Psoas muscle (tissue), 8 donors: Measurements from ENCODE around the gene FAM83G. TPM values are rescaled to one million over a fixed set of nuclear protein-coding genes. Genes with fewer than 3 reads are reported as not detected.

ENCODE experiments used
- ATAC-seq, 4 donors: fragments of 200-7000 bp; cut with Tn5 transposase; one replicate each; pipeline ENCODE4 v1.9.1; 2020; ENCODE audit warnings: moderate library complexity in 3 of 4, mild to moderate bottlenecking in 2 of 4
- DNase-seq, 2 donors: peaks; one replicate each; pipeline ENCODE4 v3.0.0-alpha.2; 2020
- H3K27ac ChIP-seq: fragments of 200-600 bp; one replicate; pipeline ENCODE4 v1.8.0; 2022
- H3K27me3 ChIP-seq, 3 donors: fragments of 200-600 bp in 1 of 3; one replicate each; pipeline versions ENCODE4 v1.6.1 to v1.8.0; 2013 to 2022; ENCODE audit warnings: low read length in 2 of 3, mild to moderate bottlenecking in 2 of 3, moderate library complexity in 1 of 3; ENCODE audit not compliant: insufficient read depth in 3 of 3
- H3K36me3 ChIP-seq, 2 donors: fragments of 200-600 bp in 1 of 2; one replicate each; pipeline versions ENCODE4 v1.6.1 to v1.8.0; 2013 to 2022; ENCODE audit warnings: low read depth in 1 of 2, mild to moderate bottlenecking in 1 of 2, moderate library complexity in 1 of 2; ENCODE audit not compliant: insufficient read depth in 1 of 2
- H3K4me1 ChIP-seq: fragments of 200-600 bp; one replicate; pipeline ENCODE4 v1.8.0; 2022
- H3K4me3 ChIP-seq: fragments of 200-600 bp; one replicate; pipeline ENCODE4 v1.8.0; 2022; ENCODE audit warnings: mild to moderate bottlenecking
- H3K9me3 ChIP-seq: fragments of 200-600 bp; one replicate; pipeline ENCODE4 v1.8.0; 2022
- WGBS, 3 donors: extraction: QIAGEN DNeasy Blood & Tissue Kit; methylation state at CpG; one replicate each; pipeline versions ENCODE4 v1.1.6 to v1.1.7; 2013; 5-methylcytosine and 5-hydroxymethylcytosine counted together
- intact Hi-C, 2 donors: fragments of 100-400 bp; cut with DNase I; formaldehyde crosslinking; loops; one replicate each; pipeline versions ENCODE4 v1.11.0 to v1.14.2; 2022
- polyA plus RNA-seq, 3 donors: library from polyadenylated mRNA; stranded (reverse); fragments of 200-250 nt; gene quantifications; one replicate each; pipeline ENCODE4 v1.2.3, GENCODE V29; 2013
- total RNA-seq, 4 donors: library from RNA; stranded (reverse); fragmentation: NEBNext Ultra II Directional in 2 of 4; extraction: Animal tissue kit (Norgen Biotek cat#: 25700) in 2 of 4; gene quantifications; one replicate each; pipeline versions ENCODE4 v1.2.1 to v1.2.4, GENCODE V29; 2021 to 2023
- TF ChIP-seq, protein P1 (sequence below): fragments of 200-600 bp; IDR thresholded peaks from one replicate; pipeline ENCODE4 v1.8.0; 2022; ENCODE audit warnings: antibody characterized with exemption
- donor health status: healthy with polysubstance abuse.
- donor health status: DM: no; HTN: no; CAD: no; lungs with moderate emphysema.
- donor health status: Bipolar disorder and iron deficiency.
- donor health status: healthy.
- donor health status: DM: yes; HTN: yes; CAD: no.
- donor health status: DM: no; HTN: no; CAD: no.
- donor health status: DM: no; HTN: no; CAD: no.
- donor health status: DM: yes; HTN: yes; CAD: no.

Gene FAM83G
- total and polyA plus RNA-seq, 7 donors, result 7.0 to 65.6 (median 9.2) TPM

GRCh38 chr17:18997650-18998196 is 6.8 kb downstream of the FAM83G start:
- Histone ChIP-seq H3K9me3 (peaks cover 13% of the 10 kb centered on the region), H3K36me3 (no peaks in the 10 kb centered on the region), H3K27me3 (no peaks in the 10 kb centered on the region), H3K27ac (no peak overlapping the region), H3K4me1 (no peaks in the 10 kb centered on the region), H3K4me3 (no peak overlapping the region)
- TF ChIP-seq, protein P1, sequence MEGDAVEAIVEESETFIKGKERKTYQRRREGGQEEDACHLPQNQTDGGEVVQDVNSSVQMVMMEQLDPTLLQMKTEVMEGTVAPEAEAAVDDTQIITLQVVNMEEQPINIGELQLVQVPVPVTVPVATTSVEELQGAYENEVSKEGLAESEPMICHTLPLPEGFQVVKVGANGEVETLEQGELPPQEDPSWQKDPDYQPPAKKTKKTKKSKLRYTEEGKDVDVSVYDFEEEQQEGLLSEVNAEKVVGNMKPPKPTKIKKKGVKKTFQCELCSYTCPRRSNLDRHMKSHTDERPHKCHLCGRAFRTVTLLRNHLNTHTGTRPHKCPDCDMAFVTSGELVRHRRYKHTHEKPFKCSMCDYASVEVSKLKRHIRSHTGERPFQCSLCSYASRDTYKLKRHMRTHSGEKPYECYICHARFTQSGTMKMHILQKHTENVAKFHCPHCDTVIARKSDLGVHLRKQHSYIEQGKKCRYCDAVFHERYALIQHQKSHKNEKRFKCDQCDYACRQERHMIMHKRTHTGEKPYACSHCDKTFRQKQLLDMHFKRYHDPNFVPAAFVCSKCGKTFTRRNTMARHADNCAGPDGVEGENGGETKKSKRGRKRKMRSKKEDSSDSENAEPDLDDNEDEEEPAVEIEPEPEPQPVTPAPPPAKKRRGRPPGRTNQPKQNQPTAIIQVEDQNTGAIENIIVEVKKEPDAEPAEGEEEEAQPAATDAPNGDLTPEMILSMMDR, result no peak
- DNase-seq (no peak), ATAC-seq (no peak)
- intact Hi-C loops, result no loop called here
- WGBS, 3 donors, result 76 to 80% (median 80%) methylated on average over 6 of the region's 6 CpGs

- TF ChIP-seq, protein P1, result no peak
- intact Hi-C loops, result no loop called here
- H3K9me3 ChIP-seq, result peaks cover 13% of the 10 kb centered on the region
- H3K36me3 ChIP-seq, result no peaks in the 10 kb centered on the region
- no peaks in the 10 kb centered on the region for H3K4me1 ChIP-seq
- 83 to 93% (median 91%) methylated on average over 2 of the region's 2 CpGs for WGBS, 3 donors
- no peaks in the 10 kb centered on the region for H3K27me3 ChIP-seq
- H3K27ac ChIP-seq, result no peak overlapping the region
- DNase-seq (no peak), ATAC-seq (no peak)
- no peak overlapping the region for H3K4me3 ChIP-seq
Measured at GRCh38 chr17:18996458-18996857, 8.1 kb downstream of the FAM83G start.

DNA sequence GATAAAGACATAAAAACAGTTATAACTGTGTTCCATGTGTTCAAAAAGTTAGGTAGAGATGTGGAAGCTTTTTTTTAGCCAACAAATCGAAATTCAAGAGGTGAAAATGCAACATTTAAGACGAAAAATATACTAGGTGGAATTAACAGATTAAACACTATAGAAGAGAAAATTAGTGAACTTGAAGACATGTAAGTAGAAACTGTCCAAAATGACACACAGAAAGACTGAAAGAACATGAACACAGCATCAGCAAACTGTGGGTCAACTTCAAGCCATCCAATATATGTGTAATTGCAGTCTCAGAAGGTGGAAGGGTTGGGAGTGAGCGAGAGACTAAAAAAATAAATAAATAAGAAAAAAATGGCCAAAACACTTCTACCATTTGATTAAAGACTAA is 9.3 kb downstream of the FAM83G start:
- WGBS, 3 donors, result 77 to 82% (median 81%) methylated on average over 3 of the region's 3 CpGs
- Histone ChIP-seq H3K4me3 (no peak overlapping the region), H3K9me3 (peaks cover 13% of the 10 kb centered on the region), H3K27me3 (no peaks in the 10 kb centered on the region), H3K27ac (no peak overlapping the region), H3K36me3 (no peaks in the 10 kb centered on the region), H3K4me1 (no peaks in the 10 kb centered on the region)
- DNase-seq (no peak), ATAC-seq (no peak)
- TF ChIP-seq, protein P1, result no peak
- intact Hi-C loops, result no loop called here

- H3K27ac ChIP-seq, result no peak overlapping the region
- TF ChIP-seq, protein P1, result no peak
- intact Hi-C loops, result no loop called here
- no peak overlapping the region for H3K4me3 ChIP-seq
- peaks cover 13% of the 10 kb centered on the region for H3K9me3 ChIP-seq
- 21 to 37% (median 34%) methylated on average over 1 of the region's 1 CpG for WGBS, 3 donors
- no peaks in the 10 kb centered on the region for H3K27me3 ChIP-seq
- no peaks in the 10 kb centered on the region for H3K4me1 ChIP-seq
- H3K36me3 ChIP-seq, result no peaks in the 10 kb centered on the region
- ATAC-seq, result no peak
- no peak for DNase-seq
Measured at GRCh38 chr17:18994631-18995030, 9.9 kb downstream of the FAM83G start.

- no peak for DNase-seq
- Histone ChIP-seq H3K9me3 (peaks cover 13% of the 10 kb centered on the region), H3K4me1 (no peaks in the 10 kb centered on the region), H3K4me3 (no peak overlapping the region), H3K27me3 (no peaks in the 10 kb centered on the region), H3K36me3 (no peaks in the 10 kb centered on the region), H3K27ac (no peak overlapping the region)
- no peak for ATAC-seq
- intact Hi-C loops, result no loop called here
- WGBS, 3 donors, result 70 to 76% (median 71%) methylated on average over 16 of the region's 16 CpGs
- TF ChIP-seq, protein P1, result no peak
Measured at GRCh38 chr17:18993905-18994526, 10.5 kb downstream of the FAM83G start.
